Measurements from ENCODE around the gene NOL9. TPM values are rescaled to one million over a fixed set of nuclear protein-coding genes. Genes with fewer than 3 reads are reported as not detected.

The NOL9 gene
- total RNA-seq, 1 donor from 2014 or later = 34.5 TPM

- DNase-seq = no peak
- peak overlapping the region; percentile 92 for H3K4me3 Mint-ChIP-seq (ENCODE audit: unreplicated experiment)
- no peaks in the 10 kb centered on the region for H3K36me3 Mint-ChIP-seq (ENCODE audit: unreplicated experiment)
- H3K27me3 Mint-ChIP-seq (ENCODE audit: unreplicated experiment) = no peaks in the 10 kb centered on the region
- H3K9me3 Mint-ChIP-seq (ENCODE audit: unreplicated experiment) = peaks cover 3% of the 10 kb centered on the region
- H3K4me1 Mint-ChIP-seq (ENCODE audit: low read depth, unreplicated experiment) = peaks cover 10% of the 10 kb centered on the region
- TF ChIP-seq CTCF (IDR thresholded peaks at IDR 0.05; ENCODE audit: partially characterized antibody, unreplicated experiment) = no peak
- H3K27ac Mint-ChIP-seq (ENCODE audit: unreplicated experiment) = peak overlapping the region; percentile 84
These were observed 24.5 kb upstream of the NOL9 start for GRCh38 chr1:6578624-6579373.

- Mint-ChIP-seq H3K27ac (ENCODE audit: unreplicated experiment) (no peak overlapping the region), H3K4me3 (ENCODE audit: unreplicated experiment) (no peak overlapping the region), H3K36me3 (ENCODE audit: unreplicated experiment) (no peaks in the 10 kb centered on the region), H3K4me1 (ENCODE audit: low read depth, unreplicated experiment) (peaks cover 10% of the 10 kb centered on the region), H3K9me3 (ENCODE audit: unreplicated experiment) (peaks cover 3% of the 10 kb centered on the region), H3K27me3 (ENCODE audit: unreplicated experiment) (no peaks in the 10 kb centered on the region)
- TF ChIP-seq CTCF (IDR thresholded peaks at IDR 0.05; ENCODE audit: partially characterized antibody, unreplicated experiment) = no peak
- no peak for DNase-seq
These were observed 23.7 kb upstream of the NOL9 start for GRCh38 chr1:6577831-6578525.

GRCh38 chr1:6574818-6575217 is 20.5 kb upstream of the NOL9 start:
- DNase-seq = no peak
- TF ChIP-seq CTCF (IDR thresholded peaks at IDR 0.05; ENCODE audit: partially characterized antibody, unreplicated experiment) = no peak
- Mint-ChIP-seq H3K27ac (ENCODE audit: unreplicated experiment) (no peak overlapping the region), H3K9me3 (ENCODE audit: unreplicated experiment) (peaks cover 8% of the 10 kb centered on the region), H3K27me3 (ENCODE audit: unreplicated experiment) (peaks cover 7% of the 10 kb centered on the region), H3K36me3 (ENCODE audit: unreplicated experiment) (peaks cover 5% of the 10 kb centered on the region), H3K4me1 (ENCODE audit: low read depth, unreplicated experiment) (peaks cover 12% of the 10 kb centered on the region), H3K4me3 (ENCODE audit: unreplicated experiment) (no peak overlapping the region)

- H3K27ac Mint-ChIP-seq (ENCODE audit: unreplicated experiment) = no peak overlapping the region
- H3K27me3 Mint-ChIP-seq (ENCODE audit: unreplicated experiment) = peaks cover 9% of the 10 kb centered on the region
- H3K4me3 Mint-ChIP-seq (ENCODE audit: unreplicated experiment) = no peak overlapping the region
- no peak for TF ChIP-seq CTCF (IDR thresholded peaks at IDR 0.05; ENCODE audit: partially characterized antibody, unreplicated experiment)
- H3K4me1 Mint-ChIP-seq (ENCODE audit: low read depth, unreplicated experiment) = peaks cover 9% of the 10 kb centered on the region
- peaks cover 9% of the 10 kb centered on the region for H3K9me3 Mint-ChIP-seq (ENCODE audit: unreplicated experiment)
- DNase-seq = no peak
- peaks cover 9% of the 10 kb centered on the region for H3K36me3 Mint-ChIP-seq (ENCODE audit: unreplicated experiment)
These were observed 19.8 kb upstream of the NOL9 start for GRCh38 chr1:6574025-6574620.

Data from glutamatergic neuron (in vitro differentiated cells).